Kidney glomerular epithelial cell (primary cell): ENCODE data around the gene MXD1.

Experiments used
- DNase-seq: peaks from one replicate; lab custom pipeline; 2025; lab: John Stamatoyannopoulos, UW

The MXD1 gene

DNA sequence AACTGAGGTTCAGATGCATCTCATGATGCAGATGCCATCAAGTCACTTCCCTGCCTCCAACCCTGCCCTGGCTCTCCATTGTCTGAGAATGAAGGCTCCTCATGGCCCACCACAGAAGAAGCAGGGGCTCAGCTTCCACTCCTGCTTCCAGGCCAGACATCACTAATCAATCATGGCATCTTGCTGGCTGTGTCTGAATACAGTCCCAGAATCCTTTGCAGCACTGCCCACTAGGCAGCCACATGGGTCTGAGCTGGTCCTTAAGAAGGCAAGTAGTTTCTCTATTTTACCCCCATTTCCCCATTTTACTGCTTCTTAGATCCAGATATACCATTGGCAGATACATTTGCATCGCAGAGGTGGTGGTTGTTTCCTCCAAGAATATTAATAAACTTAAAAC lies 39.2 kb downstream of the MXD1 start:
- DNase-seq = no peak

DNA sequence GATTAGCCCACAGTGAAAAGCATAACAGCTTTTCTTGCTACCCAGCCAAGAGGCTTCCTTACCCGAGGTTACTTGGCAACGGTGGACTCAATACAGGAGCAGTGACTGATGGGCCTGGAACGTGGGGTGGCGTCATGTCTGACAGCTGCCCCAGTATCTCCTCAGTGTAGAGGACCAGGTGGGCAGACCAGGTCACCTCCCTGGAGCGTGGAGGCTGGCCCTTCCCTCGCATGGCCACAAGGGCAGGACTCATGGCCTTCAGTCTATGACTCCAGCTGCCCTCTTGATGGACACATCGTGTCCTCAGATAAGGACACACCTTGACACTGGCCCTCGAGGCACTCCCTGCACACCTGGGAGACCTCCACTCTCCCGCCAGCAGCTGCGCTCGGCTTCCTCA lies 40.1 kb downstream of the MXD1 start:
- no peak for DNase-seq

DNA sequence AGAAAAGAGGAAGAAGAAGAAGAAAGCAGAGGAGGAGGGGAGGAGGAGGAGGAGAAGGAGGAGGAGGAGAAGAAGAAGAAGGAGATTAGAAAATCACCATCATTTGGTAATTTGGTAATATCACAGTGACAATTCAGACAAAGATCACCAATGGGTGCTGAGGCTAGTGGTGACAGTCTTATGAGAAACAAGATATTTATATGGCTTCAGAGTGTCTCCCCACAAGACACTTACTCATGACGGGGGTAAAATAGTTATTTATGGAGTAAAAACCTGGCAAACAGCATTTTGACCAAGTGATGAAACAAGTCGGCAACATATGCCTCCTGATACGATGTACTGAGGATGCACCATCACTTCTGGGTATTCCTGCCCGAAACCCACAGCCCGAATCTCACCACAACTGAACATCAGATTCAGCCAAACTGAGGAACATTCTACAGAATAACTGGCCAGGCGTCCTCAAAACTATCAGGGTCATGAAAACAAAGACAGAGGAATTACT lies 41.6 kb downstream of the MXD1 start:
- DNase-seq = no peak

DNA sequence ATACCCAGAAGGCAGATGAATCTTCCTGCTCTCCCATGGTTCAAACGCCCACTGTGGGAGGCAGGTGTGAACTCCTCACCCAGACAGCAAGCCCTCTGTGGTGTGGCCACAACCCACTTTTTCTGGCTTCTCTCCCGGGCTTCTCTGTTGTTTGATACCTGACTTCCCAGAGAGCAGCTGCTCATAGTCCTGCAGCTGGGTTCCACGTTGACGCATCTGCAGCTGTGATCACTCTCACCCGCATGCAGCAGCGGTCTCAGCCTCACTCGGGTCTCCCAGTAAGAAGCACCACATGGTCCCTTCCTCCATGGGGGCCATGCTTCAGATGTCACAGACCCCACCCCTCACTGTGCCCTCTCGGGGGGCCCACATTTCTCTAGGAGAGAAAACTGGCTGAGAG lies 43.1 kb downstream of the MXD1 start:
- no peak for DNase-seq

DNA sequence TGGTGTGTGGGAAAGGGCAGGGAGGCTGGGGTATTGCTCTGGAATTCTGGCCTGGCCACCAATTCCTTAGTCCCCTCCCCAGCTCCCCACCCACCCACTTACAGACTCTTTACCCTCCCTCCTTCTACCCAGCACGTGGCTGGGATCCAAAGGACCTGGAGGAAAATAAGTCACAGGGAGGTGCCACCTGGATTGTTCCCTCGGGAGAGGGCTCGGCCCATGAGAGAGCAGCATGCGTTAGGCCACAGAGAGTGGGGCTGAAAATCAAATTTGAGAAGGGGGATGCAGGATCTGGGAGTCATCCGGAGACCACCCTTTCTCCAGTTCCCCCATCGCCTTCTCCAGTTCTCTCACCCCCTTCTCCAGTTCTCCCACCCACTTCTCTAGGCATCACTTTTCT lies 43.6 kb downstream of the MXD1 start:
- DNase-seq = no peak

DNA sequence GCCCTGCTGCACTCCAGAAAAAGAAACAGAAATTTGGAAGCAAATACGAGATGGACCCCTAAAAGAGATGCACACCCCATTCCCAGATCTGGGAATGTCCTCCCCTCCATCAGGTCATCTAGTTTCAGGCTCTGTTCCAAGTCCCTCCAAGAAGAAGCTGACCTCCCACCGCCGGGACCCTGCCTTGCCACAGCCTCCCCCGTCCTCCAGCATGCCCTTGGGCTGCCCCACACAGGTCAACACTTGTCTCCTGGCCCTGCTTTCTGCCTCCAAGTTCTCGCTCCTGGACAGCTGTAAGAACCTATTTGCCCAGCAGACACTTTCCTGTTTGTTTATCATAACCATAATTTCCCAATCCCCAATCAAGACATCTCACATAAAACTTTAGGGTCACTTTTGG lies 44.5 kb downstream of the MXD1 start:
- DNase-seq = no peak

DNA sequence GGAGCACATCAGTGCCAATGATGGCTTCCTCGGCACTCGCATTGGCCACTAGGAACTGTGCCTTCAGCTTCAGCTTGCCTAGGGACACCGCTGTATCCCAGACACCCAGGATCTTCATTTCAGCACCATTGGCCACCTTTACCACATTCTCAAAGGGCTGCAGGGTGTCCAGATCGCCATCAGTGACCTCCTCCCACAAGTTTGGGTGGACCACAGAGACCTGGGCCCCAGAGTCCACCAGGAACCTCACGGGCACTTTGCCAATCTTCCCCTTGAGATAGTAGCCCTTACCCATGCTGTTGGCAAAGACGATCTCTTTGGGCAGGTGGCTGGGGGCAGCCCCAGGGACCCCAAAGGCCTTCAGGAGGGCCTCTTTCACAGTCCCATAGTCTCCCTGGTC lies 45.9 kb downstream of the MXD1 start:
- DNase-seq = no peak

DNA sequence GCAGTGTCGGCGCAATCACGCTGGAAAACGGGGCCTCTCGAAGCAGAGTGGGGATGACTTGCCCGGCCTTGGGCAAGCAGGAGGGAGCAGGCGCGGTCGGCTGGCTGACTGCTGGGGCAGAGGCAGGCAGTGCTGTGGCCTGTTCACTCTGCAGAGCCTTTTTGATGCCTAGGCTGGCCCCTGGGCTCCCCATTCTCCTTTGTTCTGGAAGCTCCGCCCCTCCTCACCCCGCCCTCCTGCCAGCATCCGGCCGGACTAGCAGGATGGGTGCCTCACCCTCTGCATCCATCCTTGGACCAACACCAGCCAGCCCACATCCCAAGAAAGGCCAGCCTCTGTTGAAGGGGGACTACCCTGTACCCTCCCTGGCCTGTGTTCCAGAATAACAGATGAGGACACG lies 46.6 kb downstream of the MXD1 start, which contains the start of gene ASPRV1:
ASPRV1 (minus strand) TSS at position 136 of the 400 bp plus-strand sequence. CDS start 195 bp downstream, outside the sequence.
- no peak for DNase-seq

DNA sequence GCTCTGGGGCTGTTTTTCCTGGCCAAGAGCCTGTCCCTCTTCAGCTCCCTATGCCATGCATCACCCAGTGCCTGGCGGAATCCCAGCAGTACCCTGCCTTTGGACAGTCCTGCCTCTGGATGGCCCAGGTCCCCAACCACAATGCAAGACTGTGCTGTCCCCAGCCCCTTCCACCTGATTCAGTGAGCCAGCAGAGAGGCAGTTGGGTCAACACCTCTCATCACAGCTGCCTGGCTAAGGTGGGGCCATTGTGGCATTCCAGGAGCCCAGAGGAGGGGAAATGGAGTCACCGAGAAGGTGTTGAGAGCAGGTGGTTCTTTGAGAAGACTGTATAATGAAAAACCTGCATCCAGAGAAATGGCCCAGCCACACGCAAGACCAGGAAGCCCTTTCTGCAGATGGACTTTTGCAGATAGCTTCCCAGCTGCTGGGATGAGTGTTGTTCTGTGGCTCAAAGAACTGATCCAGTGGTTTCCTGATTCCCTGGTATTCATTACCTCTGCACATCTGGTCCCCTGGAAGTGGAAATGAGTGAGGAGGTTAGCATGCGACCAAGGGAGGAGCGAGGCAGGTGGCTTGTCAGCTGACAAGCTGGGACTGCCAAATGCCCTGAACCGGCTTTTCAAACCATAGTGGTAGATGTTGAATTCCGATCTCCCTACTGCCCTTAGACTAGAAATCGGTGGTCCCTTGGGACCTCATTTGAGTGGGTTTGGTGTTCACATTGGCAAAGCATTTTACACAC lies 48.2 kb downstream of the MXD1 start:
- no peak for DNase-seq

DNA sequence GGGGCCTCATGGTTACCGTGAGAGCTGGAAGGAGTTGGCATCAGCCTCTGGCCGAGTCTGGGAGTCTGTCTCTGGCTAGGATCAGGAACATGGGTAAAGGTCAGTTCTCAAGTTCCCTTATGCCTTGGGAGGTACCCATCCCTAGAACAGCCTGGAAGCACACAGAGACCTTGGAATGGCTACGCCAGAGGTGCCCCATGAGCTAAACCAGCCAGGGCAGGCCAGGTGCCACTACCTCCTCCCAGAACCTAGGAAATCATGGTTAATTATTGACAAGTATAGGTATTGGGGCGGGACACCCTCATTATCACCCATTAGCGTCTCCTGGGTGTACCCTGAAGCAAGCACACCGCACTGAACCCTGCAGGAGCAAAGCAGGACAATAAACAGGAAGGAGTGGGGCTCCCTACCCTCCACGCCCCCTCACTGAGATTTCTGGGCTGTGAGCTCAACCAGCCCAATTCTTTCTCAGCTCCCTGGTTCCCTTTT lies 49.5 kb downstream of the MXD1 start:
- no peak for DNase-seq

DNA sequence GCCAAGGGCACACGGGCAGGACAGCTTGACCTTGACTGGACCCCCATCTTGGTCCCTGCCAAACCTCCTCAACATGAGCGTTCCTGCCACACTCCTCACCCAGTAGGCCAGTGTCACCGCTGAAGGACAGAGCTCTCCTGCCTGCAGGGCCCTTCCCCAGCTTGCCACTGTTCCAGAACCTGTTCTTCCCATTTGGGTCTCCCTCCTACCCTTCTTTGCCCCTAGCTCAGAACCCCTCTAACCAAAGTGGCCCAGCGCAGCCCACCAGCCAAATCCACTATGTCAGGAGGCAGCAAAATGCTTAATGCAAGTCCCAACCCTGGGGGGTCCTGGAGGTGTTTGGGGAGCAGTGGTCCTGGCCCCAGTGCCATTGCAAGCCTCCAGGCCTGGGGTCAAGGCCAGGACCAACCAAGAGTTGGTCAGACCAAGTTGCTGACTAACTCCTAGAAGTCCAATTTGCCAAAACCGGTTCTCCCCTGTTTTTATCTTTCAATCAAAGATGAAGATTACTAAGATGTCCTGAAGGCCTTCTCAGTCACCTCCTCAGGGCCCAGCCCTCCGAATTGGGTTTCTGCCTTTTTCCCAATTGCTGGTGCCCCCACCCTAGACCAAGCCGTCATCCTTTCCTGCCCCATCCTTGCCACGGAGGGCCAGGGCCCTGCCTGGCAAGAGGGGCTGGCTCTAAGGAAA lies 51.0 kb downstream of the MXD1 start:
- DNase-seq = no peak

DNA sequence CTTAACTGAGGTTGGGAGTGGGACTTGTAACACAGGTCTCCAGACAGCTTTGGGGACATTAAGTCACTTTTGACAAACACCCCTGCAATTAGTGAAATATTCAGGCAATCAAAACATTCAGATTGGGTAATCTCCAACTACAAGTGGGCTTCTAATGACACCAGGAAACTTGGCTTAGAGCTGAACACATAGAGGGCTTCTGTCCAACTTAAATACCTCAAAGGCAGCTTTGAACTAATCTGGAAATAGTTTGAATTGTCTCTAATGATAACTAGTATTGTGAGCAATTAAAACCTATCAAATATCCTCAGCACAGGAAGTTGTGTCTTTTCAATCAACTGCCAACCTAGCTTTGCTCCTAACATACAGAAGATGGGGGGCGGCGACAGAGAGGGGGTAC lies 51.6 kb downstream of the MXD1 start:
- DNase-seq = no peak

DNA sequence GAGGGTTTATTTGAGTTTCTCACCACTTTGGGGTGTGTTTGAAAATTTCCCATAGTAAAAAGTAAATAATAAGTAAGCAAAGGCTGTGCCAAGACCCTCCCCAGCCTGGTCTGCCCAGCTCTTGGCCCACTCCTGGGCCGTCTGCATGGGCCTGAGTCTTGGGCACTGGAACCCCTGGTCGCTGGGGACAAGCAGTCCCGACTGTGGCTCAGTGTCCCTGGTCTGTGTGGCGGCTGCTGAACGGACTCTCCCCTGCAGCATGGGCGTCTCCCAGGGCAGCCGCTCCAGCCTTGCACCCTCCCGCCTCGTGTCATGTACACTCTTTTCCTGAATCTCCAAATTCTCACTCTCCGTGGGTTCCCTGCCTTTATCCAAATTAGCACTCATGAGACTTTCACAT lies 53.7 kb downstream of the MXD1 start:
- no peak for DNase-seq

DNA sequence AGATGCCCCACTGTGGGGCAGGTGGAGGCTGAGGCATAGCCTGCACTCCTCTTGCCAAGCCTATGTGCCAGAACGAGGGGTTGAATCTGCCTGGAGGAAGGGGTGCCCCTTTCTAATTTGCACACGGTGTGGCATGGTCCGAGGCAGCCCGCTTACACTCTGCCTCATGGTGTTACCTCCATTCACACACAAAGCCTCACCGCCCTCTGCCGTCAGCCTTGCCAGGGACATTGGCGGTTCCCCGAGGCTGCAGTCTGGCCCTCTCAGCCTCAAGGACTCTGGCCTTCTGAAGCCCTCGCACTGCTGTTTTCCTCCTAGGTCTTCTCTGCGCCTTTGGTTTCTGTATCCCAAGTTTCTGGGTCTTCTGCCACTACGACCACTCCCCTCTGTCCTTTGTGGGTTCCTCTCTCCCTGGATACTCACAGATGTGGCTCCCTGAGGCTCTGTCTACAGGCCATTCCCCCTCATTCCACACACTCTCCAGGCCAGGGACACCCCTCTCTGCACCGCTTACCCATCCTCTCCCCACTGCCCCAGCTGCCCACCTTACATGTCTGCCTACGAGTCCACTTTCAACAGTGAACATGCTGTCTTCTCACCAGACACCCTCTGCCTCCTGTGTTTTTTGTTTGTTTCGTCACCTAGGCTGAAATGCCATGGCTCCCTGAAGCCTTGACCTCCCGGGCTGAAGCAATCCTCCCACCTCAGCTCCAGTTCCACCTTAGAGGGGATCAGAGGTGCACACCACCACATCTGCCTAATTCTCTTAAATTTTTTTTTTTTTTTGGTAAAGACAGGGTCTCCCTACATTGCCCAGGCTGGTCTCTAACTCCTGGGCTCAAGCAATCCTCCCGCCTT lies 54.4 kb downstream of the MXD1 start:
- no peak for DNase-seq

DNA sequence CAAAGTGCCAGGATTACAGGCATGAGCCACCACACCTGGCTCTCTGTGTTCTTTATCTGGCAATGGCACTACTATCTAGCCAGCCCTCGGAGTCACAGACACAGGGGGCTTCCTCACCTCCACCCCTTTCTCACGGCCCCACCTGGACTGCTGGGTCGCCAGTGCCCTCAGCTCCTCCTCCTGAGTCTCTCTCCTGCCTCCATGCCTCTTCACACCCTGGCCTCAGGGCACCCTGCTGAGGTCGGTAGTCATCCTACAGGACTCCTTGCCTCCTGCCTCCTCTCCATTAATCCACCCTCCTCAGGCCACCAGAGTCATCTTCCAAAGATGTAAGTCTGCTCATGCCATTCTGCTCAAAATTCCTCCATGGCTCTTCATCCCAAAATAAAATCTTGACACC lies 55.1 kb downstream of the MXD1 start:
- no peak for DNase-seq

DNA sequence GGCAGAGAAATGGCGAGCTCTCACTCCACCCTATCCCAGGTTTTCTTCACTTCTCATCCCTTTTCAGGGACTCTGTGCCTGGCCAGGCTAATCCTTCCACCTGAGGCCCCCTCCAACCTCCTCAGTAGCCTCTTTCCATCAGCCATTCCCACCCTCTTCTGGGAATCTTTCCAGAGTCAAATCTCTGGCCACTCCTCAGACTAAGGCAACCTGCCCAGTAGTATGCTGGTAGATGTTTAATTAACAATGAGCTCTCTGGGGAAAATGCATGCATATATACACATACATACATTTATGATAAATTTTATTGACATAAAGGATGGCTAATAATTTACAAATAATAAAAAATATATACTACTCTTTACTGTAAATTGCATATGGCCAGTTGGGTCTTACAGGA lies 57.9 kb downstream of the MXD1 start:
- DNase-seq = no peak

DNA sequence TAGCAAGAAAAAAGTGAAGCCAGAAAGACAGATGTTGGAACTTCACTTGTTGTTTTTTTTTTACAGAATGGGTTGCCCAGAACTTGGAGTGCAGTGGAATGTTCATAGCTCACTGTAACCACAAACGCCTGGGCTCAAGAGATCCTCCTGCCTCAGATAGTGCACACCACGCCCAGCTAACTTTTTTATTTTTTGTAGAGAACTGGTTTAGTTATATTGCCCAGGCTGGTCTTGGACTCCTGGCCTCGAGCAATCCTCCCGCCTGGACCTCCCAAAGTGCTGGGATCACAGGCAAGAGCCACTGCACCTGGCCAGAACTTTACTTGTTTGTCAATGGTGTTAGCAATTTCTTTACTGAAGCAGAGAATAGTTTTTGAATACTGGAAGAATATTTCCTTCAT lies 58.4 kb downstream of the MXD1 start:
- DNase-seq = no peak

DNA sequence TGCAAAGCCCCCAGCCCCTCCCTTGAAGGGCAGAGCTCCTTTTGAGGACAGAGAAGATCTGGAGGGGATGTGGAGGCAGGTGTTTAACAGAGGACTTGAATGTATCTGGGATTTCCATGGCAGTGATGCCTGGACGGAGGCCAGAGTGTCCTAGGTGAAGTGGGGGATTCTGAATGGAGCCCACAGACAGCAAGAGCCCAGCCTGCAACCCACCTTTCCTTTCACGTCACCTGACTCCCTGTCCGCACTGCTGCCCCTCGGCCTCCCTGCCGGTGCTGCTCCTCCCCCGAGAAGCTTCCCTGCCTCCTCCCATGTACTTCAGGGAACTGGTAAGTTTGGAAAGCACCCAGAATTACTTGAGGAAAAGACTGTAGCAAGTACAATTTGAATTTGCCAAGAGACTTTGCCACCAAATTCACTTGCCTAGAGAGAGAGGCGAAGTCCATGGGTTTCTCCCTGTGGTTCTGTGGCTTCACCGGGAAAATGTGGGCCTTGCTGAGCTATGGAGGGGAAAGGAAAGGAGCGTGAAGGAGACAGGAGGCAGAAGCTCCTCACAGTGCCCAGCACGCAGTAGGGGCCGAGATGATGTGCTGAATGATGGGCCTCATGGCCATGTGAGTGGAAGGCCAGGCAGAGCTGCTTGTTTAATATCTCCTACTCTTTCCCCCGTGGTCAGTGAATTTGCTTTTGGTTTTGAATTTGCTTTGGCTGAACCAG lies 60.4 kb downstream of the MXD1 start:
- DNase-seq = no peak

DNA sequence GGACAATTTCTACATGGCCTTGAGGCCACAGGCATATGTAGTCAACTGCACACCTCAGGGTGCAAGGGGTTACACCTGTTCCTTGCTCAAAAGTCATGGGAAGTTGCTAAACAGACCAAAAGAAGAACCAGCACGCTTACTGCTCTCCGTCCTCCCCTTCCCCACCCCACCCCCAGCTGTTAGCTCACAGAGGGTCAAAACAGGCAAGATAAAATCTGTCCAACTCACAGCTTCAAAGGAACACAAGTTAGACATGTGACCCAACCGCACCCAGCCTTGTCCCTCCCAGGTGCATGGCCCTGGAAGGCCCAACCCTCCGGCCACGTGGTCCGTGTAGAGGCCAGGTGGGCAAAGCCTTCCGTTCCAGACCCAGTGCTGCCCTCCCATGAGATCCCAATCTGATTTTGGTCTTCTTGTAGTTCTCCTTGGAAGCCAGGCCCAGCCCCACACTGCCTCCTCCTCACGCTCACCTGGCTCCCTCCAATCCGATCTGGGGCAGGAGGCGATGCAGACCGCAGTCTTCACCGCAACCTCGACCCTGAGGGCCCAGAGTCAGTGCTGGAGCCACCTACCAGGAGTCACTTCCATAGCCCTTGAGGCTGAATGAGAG lies 61.0 kb downstream of the MXD1 start:
- DNase-seq = no peak

DNA sequence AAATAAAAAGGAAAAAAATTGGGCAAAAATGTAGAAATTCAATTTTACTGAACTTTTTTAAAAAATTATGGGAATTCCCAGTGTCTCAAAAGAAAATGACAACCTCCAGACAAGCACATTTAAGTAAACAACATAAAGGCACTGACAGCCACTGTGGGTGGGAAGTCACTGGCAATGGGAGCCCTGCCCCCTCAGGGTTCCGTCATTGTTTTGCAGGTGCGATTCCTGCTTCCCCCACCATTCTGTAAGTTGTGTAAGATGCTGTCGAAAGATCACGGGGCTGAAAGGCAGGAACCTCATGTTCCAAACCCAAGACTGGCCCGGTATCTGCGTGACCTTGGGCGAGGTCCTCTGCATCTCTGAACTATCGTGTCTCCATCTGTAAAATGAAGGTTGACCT lies 62.3 kb downstream of the MXD1 start:
- no peak for DNase-seq

DNA sequence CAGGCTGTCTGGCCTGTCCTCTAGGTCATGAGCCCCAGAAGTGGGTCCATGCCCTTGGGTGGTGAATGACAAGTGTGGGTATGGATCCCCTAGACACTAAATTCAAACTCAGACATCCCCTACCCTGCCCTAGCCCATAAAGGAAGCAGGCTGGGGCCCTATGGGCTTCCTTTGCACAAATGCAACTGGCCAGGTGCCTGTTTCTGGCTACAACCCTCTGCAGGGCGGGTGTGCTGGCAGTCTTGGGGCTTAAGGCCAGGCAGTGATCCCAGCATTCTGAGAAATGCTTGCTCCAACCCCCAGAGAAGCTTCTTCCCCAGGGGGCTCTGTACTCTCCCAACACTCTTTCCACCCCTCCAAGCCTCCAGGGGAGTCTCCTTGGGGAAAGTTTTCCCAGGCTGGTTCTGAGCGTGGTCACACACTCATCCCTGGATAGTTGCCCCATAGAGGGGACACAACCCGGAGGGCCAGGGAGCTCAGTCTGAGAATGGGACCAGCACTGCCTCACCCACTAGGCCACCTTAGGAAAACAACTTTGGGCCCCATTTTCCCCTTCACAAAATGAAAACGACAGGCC lies 63.1 kb downstream of the MXD1 start:
- DNase-seq = no peak
